Hematopoietic multipotent progenitor cell (in vitro differentiated cells): ENCODE data around the gene KRTAP4-1. TPM values are rescaled to one million over a fixed set of nuclear protein-coding genes. Genes with fewer than 3 reads are reported as not detected.
"Not testable (repeated sequence)": the region's sequence is repeated elsewhere in the genome, so short reads cannot be mapped to it uniquely, and the experiment has no call there.

ENCODE experiments used
- DNase-seq, 3 donors: peaks; one replicate each; pipeline ENCODE4 v3.0.0-alpha.2; 2011 to 2015; ENCODE audit warnings: low read depth in 2 of 3, low spot score in 2 of 3
- total RNA-seq: library from RNA; depleted of rRNA; stranded (reverse); fragments of >200 nt; gene quantifications from one replicate; pipeline ENCODE4 v1.2.3, GENCODE V29; 2012

KRTAP4-1 gene
- total RNA-seq, 1 donor = not detected

GRCh38 chr17:41176744-41177387, 7.8 kb downstream of the KRTAP4-1 start:
- no peak for DNase-seq

- DNase-seq = no peak
Measured at GRCh38 chr17:41171886-41172285, 12.8 kb downstream of the KRTAP4-1 start.

GRCh38 chr17:41168121-41168520, 16.6 kb downstream of the KRTAP4-1 start, which contains the start of gene KRTAP4-3:
Gene KRTAP4-3 (minus strand): TSS chr17:41168221. CDS start chr17:41168172, 49 bp downstream.
- DNase-seq = no peak

- no peak for DNase-seq
Measured at GRCh38 chr17:41167561-41167960, 17.1 kb downstream of the KRTAP4-1 start.

- DNase-seq = no peak
Measured at GRCh38 chr17:41163828-41164227, 20.9 kb downstream of the KRTAP4-1 start.

GRCh38 chr17:41160648-41161047, 24.1 kb downstream of the KRTAP4-1 start, which contains the start of gene KRTAP4-4:
Gene KRTAP4-4 (minus strand): TSS chr17:41160748. CDS start chr17:41160691, 57 bp downstream.
- DNase-seq = no peak

GRCh38 chr17:41160190-41160589, 24.5 kb downstream of the KRTAP4-1 start:
- DNase-seq = not testable (repeated sequence)

GRCh38 chr17:41153856-41154255, 30.9 kb downstream of the KRTAP4-1 start:
- peak in 1 of 3 donors; percentile 19 for DNase-seq

- no peak for DNase-seq
Measured at GRCh38 chr17:41151525-41151924, 33.2 kb downstream of the KRTAP4-1 start.

GRCh38 chr17:41150026-41150425, 34.7 kb downstream of the KRTAP4-1 start:
- DNase-seq = no peak

- no peak for DNase-seq
Measured at GRCh38 chr17:41149652-41149985, 35.1 kb downstream of the KRTAP4-1 start, which contains the start of gene KRTAP4-5. Gene KRTAP4-5 (minus strand): TSS chr17:41149825. CDS start chr17:41149767, 58 bp downstream.

- DNase-seq = not testable (repeated sequence)
Measured at GRCh38 chr17:41148971-41149651, 35.6 kb downstream of the KRTAP4-1 start.

- DNase-seq = no peak
Measured at GRCh38 chr17:41147531-41148204, 37.0 kb downstream of the KRTAP4-1 start.

- no peak for DNase-seq
Measured at GRCh38 chr17:41145261-41145660, 39.5 kb downstream of the KRTAP4-1 start.

- no peak for DNase-seq
Measured at GRCh38 chr17:41144846-41145245, 39.9 kb downstream of the KRTAP4-1 start.

- no peak for DNase-seq
Measured at GRCh38 chr17:41141361-41141760, 43.4 kb downstream of the KRTAP4-1 start.

- no peak for DNase-seq
Measured at GRCh38 chr17:41140360-41141131, 44.2 kb downstream of the KRTAP4-1 start, which contains the start of gene KRTAP4-6. Gene KRTAP4-6 (minus strand): TSS chr17:41140544. CDS start chr17:41140487, 57 bp downstream.

GRCh38 chr17:41139865-41140264, 44.8 kb downstream of the KRTAP4-1 start:
- DNase-seq = not testable (repeated sequence)
